Loucy (cell line): ENCODE data around the gene PDE4A.

Experiments
- H2AFZ ChIP-seq: fragments of 200-600 bp; sonication (generic); 2 replicates; pipeline ENCODE4 v1.6.0; 2016; ENCODE audit warnings: antibody characterized with exemption, mild to moderate bottlenecking, low read length, moderate library complexity
- H3F3A ChIP-seq: fragments of 200-600 bp; 2 replicates; pipeline ENCODE4 v1.6.0; 2016; ENCODE audit warnings: antibody characterized with exemption, low read depth, mild to moderate bottlenecking
- H3K27me3 ChIP-seq: fragments of 200-600 bp; sonication (generic); 2 replicates; pipeline ENCODE4 v1.6.1; 2014; ENCODE audit warnings: low read length, mild to moderate bottlenecking; ENCODE audit not compliant: insufficient read depth, poor library complexity, severe bottlenecking
- H3K36me3 ChIP-seq: fragments of 200-600 bp; sonication (generic); 2 replicates; pipeline ENCODE4 v1.6.1; 2016; ENCODE audit warnings: low read length; ENCODE audit not compliant: insufficient read depth
- H3K4me1 ChIP-seq: fragments of 200-600 bp; sonication (generic); 2 replicates; pipeline ENCODE4 v1.5.1; 2014; ENCODE audit warnings: low read length, mild to moderate bottlenecking; ENCODE audit not compliant: insufficient read depth, poor library complexity, severe bottlenecking
- H3K4me2 ChIP-seq: fragments of 200-600 bp; sonication (generic); 2 replicates; pipeline ENCODE4 v1.6.0; 2014; ENCODE audit warnings: antibody characterized with exemption, low read length, low read depth, mild to moderate bottlenecking; ENCODE audit not compliant: poor library complexity, severe bottlenecking
- H3K4me3 ChIP-seq: fragments of 200-600 bp; sonication (generic); 2 replicates; pipeline ENCODE4 v1.5.1; 2014; ENCODE audit warnings: low read length, mild to moderate bottlenecking, mixed read lengths; ENCODE audit not compliant: poor library complexity, severe bottlenecking
- H3K79me2 ChIP-seq: fragments of 200-600 bp; sonication (generic); 2 replicates; pipeline ENCODE4 v1.6.1; 2014; ENCODE audit warnings: low read length; ENCODE audit not compliant: insufficient read depth
- H3K9ac ChIP-seq: fragments of 200-600 bp; sonication (generic); 2 replicates; pipeline ENCODE4 v1.6.0; 2014; ENCODE audit warnings: mild to moderate bottlenecking, low read depth, low read length, moderate library complexity; ENCODE audit not compliant: poor library complexity, severe bottlenecking
- H3K9me2 ChIP-seq: fragments of 200-600 bp; sonication (generic); replicated peaks from 2 replicates; pipeline ENCODE4 v1.6.1; 2016; ENCODE audit warnings: low read depth, low read length, mixed read lengths
- H3K9me3 ChIP-seq: fragments of 200-600 bp; sonication (generic); 2 replicates; pipeline ENCODE4 v1.6.1; 2014; ENCODE audit warnings: mild to moderate bottlenecking, antibody characterized with exemption, low read length, low read depth; ENCODE audit not compliant: insufficient read depth
- H4K20me1 ChIP-seq: fragments of 200-600 bp; sonication (generic); 2 replicates; pipeline ENCODE4 v1.6.0; 2014; ENCODE audit warnings: antibody characterized with exemption, low read length, mild to moderate bottlenecking; ENCODE audit not compliant: insufficient read depth, poor library complexity, severe bottlenecking
- EZH2phosphoT487 ChIP-seq: fragments of 200-600 bp; IDR thresholded peaks from 2 replicates; pipeline ENCODE4 v1.6.1; 2018; ENCODE audit warnings: antibody characterized with exemption, mild to moderate bottlenecking, moderate library complexity, borderline replicate concordance
- TF ChIP-seq, protein P1 (sequence below): fragments of 200-600 bp; sonication (generic); conservative IDR thresholded peaks from 2 replicates; pipeline ENCODE4 v1.5.1; 2014; ENCODE audit warnings: mild to moderate bottlenecking, antibody characterized with exemption, low read length

PDE4A gene

DNA sequence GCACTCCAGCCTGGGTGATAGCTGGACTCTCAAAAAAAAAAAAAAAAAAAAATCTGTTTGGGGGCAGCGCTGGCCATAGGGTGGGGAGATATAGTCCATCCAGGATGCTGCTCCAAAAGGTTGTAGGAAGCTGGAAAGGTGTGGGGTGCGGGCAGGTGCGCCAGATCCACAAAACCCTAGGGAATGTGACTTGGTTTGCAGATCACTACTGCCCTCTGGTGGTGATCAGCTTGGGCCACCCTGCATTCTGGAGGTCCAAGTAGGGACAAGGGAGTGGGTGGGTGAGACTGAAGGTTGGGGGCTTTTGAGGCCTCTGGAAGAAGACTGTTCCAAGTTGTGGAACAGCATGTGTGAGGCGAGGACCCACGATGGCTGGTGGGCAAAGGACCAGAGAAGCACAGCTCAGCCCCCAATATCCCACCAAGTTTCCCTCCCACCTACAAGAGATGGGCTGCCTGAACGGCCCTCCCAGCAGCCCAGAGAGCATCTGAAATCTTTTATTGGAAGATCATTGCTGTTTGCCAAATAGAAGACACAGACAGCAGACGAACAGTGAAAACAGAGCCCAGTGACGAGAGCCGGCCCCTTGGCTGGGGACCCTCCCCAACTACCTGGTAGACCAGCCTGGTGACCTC, 29.6 kb upstream of the PDE4A start:
- TF ChIP-seq, protein P1, sequence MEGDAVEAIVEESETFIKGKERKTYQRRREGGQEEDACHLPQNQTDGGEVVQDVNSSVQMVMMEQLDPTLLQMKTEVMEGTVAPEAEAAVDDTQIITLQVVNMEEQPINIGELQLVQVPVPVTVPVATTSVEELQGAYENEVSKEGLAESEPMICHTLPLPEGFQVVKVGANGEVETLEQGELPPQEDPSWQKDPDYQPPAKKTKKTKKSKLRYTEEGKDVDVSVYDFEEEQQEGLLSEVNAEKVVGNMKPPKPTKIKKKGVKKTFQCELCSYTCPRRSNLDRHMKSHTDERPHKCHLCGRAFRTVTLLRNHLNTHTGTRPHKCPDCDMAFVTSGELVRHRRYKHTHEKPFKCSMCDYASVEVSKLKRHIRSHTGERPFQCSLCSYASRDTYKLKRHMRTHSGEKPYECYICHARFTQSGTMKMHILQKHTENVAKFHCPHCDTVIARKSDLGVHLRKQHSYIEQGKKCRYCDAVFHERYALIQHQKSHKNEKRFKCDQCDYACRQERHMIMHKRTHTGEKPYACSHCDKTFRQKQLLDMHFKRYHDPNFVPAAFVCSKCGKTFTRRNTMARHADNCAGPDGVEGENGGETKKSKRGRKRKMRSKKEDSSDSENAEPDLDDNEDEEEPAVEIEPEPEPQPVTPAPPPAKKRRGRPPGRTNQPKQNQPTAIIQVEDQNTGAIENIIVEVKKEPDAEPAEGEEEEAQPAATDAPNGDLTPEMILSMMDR: peak; percentile 89
- no peak for TF ChIP-seq EZH2phosphoT487
- H3F3A ChIP-seq: no peaks in the 10 kb centered on the region
- peaks cover 37% of the 10 kb centered on the region; the same call in 1 of the 2 replicates for H3K36me3 ChIP-seq

GRCh38 chr19:10392120-10392519, 28.2 kb upstream of the PDE4A start:
- Histone ChIP-seq H4K20me1 (peaks cover 4% of the 10 kb centered on the region), H3K79me2 (peaks cover 8% of the 10 kb centered on the region; the same call in 1 of the 2 replicates), H3K9me2 (no peaks in the 10 kb centered on the region), H2AFZ (no peak overlapping the region), H3F3A (no peaks in the 10 kb centered on the region), H3K4me1 (no peaks in the 10 kb centered on the region), H3K4me3 (no peak overlapping the region), H3K4me2 (no peak overlapping the region), H3K9me3 (no peaks in the 10 kb centered on the region), H3K27me3 (no peaks in the 10 kb centered on the region), H3K9ac (no peak overlapping the region), H3K36me3 (peaks cover 37% of the 10 kb centered on the region; the same call in 1 of the 2 replicates)
- TF ChIP-seq EZH2phosphoT487: no peak
- TF ChIP-seq, protein P1: no peak

More for the DNA sequence above, 29.6 kb upstream of the PDE4A start:
- Histone ChIP-seq H3K9ac (no peak overlapping the region), H3K4me3 (no peak overlapping the region), H3K4me1 (no peaks in the 10 kb centered on the region), H3K9me2 (no peaks in the 10 kb centered on the region), H3K79me2 (no peaks in the 10 kb centered on the region), H3K4me2 (no peak overlapping the region), H4K20me1 (no peaks in the 10 kb centered on the region), H3K9me3 (no peaks in the 10 kb centered on the region), H3K27me3 (no peaks in the 10 kb centered on the region), H2AFZ (no peak overlapping the region)

DNA sequence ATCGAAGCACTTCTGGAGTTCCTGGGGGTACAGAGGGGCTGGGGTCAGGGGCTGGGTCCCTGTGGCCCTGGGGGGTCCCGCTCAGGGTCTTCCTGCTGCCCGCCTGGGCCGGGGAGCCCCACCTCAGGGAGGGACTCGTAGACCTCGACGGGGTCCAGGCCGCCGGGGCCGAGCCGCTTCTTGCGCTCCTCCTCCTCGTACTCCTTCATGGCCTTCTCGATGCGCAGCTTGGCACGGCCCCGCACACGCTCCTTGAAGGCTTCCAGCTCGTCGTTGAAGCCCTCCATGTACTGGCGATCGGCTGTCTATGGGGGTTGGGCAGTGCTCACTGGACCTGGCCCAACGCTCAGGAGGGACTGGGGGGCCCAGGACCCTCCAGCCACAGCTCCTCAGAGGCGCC, 27.2 kb upstream of the PDE4A start:
- Histone ChIP-seq H3K36me3 (peaks cover 37% of the 10 kb centered on the region; the same call in 1 of the 2 replicates), H3F3A (no peaks in the 10 kb centered on the region)

More for the DNA sequence above, 27.2 kb upstream of the PDE4A start:
- Histone ChIP-seq H3K9me2 (no peaks in the 10 kb centered on the region), H3K79me2 (peaks cover 17% of the 10 kb centered on the region; the same call in 1 of the 2 replicates), H3K27me3 (no peaks in the 10 kb centered on the region), H3K9me3 (no peaks in the 10 kb centered on the region), H3K4me1 (no peaks in the 10 kb centered on the region), H3K9ac (no peak overlapping the region), H3K4me3 (no peak overlapping the region), H4K20me1 (peaks cover 11% of the 10 kb centered on the region), H2AFZ (no peak overlapping the region), H3K4me2 (no peak overlapping the region)
- no peak for TF ChIP-seq EZH2phosphoT487
- TF ChIP-seq, protein P1: no peak
